Sigmoid colon (tissue), 7 donors: ENCODE data around the gene WNT6. TPM values are rescaled to one million over a fixed set of nuclear protein-coding genes. Genes with fewer than 3 reads are reported as not detected.

Experiments
- DNase-seq: peaks from one replicate; pipeline ENCODE4 v3.0.0-alpha.2; 2019
- H3K27ac ChIP-seq, 4 donors: fragments of 200-600 bp; sonication (generic); one replicate each; pipeline ENCODE4 v1.5.1; 2016 to 2019; ENCODE audit warnings: mild to moderate bottlenecking in 1 of 4
- H3K27me3 ChIP-seq, 3 donors: fragments of 200-600 bp; sonication (generic); one replicate each; pipeline ENCODE4 v1.5.1; 2019; ENCODE audit warnings: mild to moderate bottlenecking in 1 of 3
- H3K36me3 ChIP-seq, 4 donors: fragments of 200-600 bp; sonication (generic); one replicate each; pipeline ENCODE4 v1.5.1; 2016 to 2019
- H3K4me1 ChIP-seq, 4 donors: fragments of 200-600 bp; sonication (generic); one replicate each; pipeline ENCODE4 v1.5.1; 2017 to 2019
- H3K4me3 ChIP-seq, 4 donors: fragments of 200-600 bp; sonication (generic); one replicate each; pipeline ENCODE4 v1.5.1; 2017 to 2019; ENCODE audit warnings: mild to moderate bottlenecking in 2 of 4, moderate library complexity in 1 of 4
- H3K9me3 ChIP-seq, 4 donors: fragments of 200-600 bp in 3 of 4; sonication (generic) in 3 of 4; one replicate each; pipeline versions ENCODE4 v1.5.1 to v1.6.1; 2013 to 2019
- EP300 ChIP-seq, 4 donors: sonication (generic); formaldehyde crosslinking; IDR thresholded peaks; one replicate each; pipeline ENCODE4 v1.6.1; 2017; ENCODE audit warnings: antibody characterized with exemption in 4 of 4
- POLR2A ChIP-seq, 2 donors: fragments of 450-650 bp; IDR thresholded peaks; one replicate each; pipeline ENCODE4 v1.6.1; 2016; ENCODE audit warnings: antibody characterized with exemption in 2 of 2, mild to moderate bottlenecking in 2 of 2, moderate library complexity in 2 of 2
- POLR2AphosphoS5 ChIP-seq, 4 donors: sonication (generic); formaldehyde crosslinking; IDR thresholded peaks; one replicate each; pipeline ENCODE4 v1.6.1; 2017; ENCODE audit warnings: antibody characterized with exemption in 4 of 4
- WGBS, 2 donors: extraction: QIAGEN DNeasy Blood & Tissue Kit; methylation state at CpG; one replicate each; pipeline ENCODE4 v1.1.7; 2013; 5-methylcytosine and 5-hydroxymethylcytosine counted together
- intact Hi-C: fragments of 100-400 bp; cut with DNase I; formaldehyde crosslinking; loops from one replicate; pipeline ENCODE4 v1.15.1; 2023
- polyA plus RNA-seq, 3 donors: library from polyadenylated mRNA; stranded (reverse); fragments of 200-250 nt; gene quantifications; one replicate each; pipeline ENCODE4 v1.2.3, GENCODE V29; 2013
- total RNA-seq, 4 donors: library from RNA; depleted of rRNA; stranded (reverse); fragments of >200 nt; gene quantifications; one replicate each; pipeline ENCODE4 v1.1.0, GENCODE V29; 2016
- TF ChIP-seq, protein P1 (sequence below), 4 experiments: fragments of 450-650 bp in 3 of 4; fragments of 200-600 bp in 1 of 4; IDR thresholded peaks; one replicate each; pipeline ENCODE4 v1.5.1; 2016 to 2019; ENCODE audit warnings: antibody characterized with exemption in 4 of 4, mild to moderate bottlenecking in 3 of 4, moderate library complexity in 2 of 4
- donor health status: healthy with polysubstance abuse.
- donor health status: Bipolar disorder and iron deficiency.
- donor health status: healthy.

WNT6 gene
- total and polyA plus RNA-seq, 7 donors: 1.5 to 3.9 (median 2.9) TPM; not detected in 2

DNA sequence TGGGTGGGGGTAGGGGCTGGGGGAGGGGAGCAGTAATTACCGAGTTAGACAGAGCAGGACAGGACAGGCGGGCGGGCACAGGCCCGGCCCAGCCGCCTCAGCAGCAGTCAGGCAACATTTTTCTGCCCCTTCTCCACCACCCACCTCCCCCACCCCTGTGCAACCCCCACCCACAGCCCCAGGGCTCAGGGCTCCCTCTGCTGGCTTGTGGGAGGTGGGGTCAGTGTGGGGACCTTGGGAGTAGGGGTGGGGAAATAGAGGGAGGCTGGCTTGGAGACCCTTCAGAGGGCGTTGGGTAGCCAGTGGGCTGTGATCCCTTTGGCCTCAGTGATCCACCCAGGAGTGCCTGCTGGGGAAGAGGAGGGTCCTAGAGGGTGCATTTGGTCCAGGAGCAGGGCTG, 6.4 kb downstream of the WNT6 start:
- no peak overlapping the region for H3K27ac ChIP-seq
- no peak for TF ChIP-seq EP300 (IDR thresholded peaks at IDR 0.05)
- no peak for TF ChIP-seq POLR2AphosphoS5 (IDR thresholded peaks at IDR 0.05)
- TF ChIP-seq, protein P1, sequence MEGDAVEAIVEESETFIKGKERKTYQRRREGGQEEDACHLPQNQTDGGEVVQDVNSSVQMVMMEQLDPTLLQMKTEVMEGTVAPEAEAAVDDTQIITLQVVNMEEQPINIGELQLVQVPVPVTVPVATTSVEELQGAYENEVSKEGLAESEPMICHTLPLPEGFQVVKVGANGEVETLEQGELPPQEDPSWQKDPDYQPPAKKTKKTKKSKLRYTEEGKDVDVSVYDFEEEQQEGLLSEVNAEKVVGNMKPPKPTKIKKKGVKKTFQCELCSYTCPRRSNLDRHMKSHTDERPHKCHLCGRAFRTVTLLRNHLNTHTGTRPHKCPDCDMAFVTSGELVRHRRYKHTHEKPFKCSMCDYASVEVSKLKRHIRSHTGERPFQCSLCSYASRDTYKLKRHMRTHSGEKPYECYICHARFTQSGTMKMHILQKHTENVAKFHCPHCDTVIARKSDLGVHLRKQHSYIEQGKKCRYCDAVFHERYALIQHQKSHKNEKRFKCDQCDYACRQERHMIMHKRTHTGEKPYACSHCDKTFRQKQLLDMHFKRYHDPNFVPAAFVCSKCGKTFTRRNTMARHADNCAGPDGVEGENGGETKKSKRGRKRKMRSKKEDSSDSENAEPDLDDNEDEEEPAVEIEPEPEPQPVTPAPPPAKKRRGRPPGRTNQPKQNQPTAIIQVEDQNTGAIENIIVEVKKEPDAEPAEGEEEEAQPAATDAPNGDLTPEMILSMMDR (IDR thresholded peaks at IDR 0.05): no peak
- no peak for TF ChIP-seq POLR2A (IDR thresholded peaks at IDR 0.05)
- peaks cover 0 to 5% (median 4%) of the 10 kb centered on the region in 4 donors for H3K4me1 ChIP-seq
- intact Hi-C loops: no loop called here
- no peaks in the 10 kb centered on the region for H3K36me3 ChIP-seq
- peaks cover 13 to 99% (median 60%) of the 10 kb centered on the region in 3 donors for H3K27me3 ChIP-seq
- DNase-seq: no peak
- no peak overlapping the region for H3K4me3 ChIP-seq
- WGBS, 2 donors: 60 to 63% methylated on average over 6 of the region's 6 CpGs
- no peaks in the 10 kb centered on the region for H3K9me3 ChIP-seq

DNA sequence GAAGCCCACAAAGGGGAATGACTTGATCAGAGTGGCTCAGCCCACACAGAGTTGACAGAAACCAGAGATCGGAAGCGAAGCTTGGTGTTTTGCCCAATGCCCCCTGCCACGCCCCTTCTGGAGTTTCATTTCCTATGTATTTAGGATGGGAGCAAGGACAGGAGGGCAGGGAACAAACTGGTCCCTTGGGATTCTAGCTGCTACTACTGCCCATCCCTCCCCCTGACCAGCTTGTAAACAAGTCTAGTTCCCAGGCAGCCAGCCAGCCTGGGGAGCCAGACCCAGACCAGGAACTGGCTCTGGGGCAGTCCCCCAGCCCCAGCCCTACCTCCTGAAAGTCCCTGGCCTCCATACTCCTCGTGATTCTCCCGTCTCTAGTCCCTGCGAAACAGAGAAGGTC, 8.3 kb downstream of the WNT6 start:
- intact Hi-C loops: no loop called here
- H3K9me3 ChIP-seq: no peaks in the 10 kb centered on the region
- 51 to 58% methylated on average over 6 of the region's 6 CpGs for WGBS, 2 donors
- no peak overlapping the region for H3K4me3 ChIP-seq
- no peak overlapping the region for H3K27ac ChIP-seq
- no peak for DNase-seq
- H3K4me1 ChIP-seq: peaks cover 0 to 12% (median 11%) of the 10 kb centered on the region in 4 donors
- TF ChIP-seq POLR2AphosphoS5 (IDR thresholded peaks at IDR 0.05): no peak
- no peak for TF ChIP-seq POLR2A (IDR thresholded peaks at IDR 0.05)
- TF ChIP-seq, protein P1 (IDR thresholded peaks at IDR 0.05): no peak
- TF ChIP-seq EP300 (IDR thresholded peaks at IDR 0.05): no peak
- no peaks in the 10 kb centered on the region for H3K36me3 ChIP-seq
- H3K27me3 ChIP-seq: peaks cover 24 to 99% (median 60%) of the 10 kb centered on the region in 3 donors

DNA sequence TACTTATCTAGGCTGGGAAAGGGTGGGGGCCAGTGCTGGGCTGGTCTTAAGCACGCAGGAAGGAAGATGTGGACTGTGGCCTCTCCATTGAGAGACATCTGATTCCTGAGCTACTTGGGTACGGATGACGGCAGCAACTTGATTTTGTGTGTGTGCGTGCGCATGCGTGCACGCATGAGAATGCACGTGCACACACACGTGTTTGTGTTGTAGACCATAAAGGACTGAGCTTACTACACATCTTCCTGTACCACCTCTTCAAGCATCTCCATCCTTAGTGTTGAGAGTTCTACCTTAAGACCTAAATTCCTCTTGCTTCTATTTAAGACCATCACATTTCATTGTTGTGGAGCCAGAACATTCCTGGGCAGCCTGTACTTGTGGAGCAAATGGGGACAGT, 9.5 kb downstream of the WNT6 start:
- peaks cover 29 to 99% (median 62%) of the 10 kb centered on the region in 3 donors for H3K27me3 ChIP-seq
- H3K9me3 ChIP-seq: no peaks in the 10 kb centered on the region
- TF ChIP-seq EP300 (IDR thresholded peaks at IDR 0.05) (no peak), POLR2A (IDR thresholded peaks at IDR 0.05) (no peak), POLR2AphosphoS5 (IDR thresholded peaks at IDR 0.05) (no peak)
- TF ChIP-seq, protein P1 (IDR thresholded peaks at IDR 0.05): no peak
- H3K4me1 ChIP-seq: peaks cover 0 to 20% (median 17%) of the 10 kb centered on the region in 4 donors
- intact Hi-C loops: no loop called here
- no peak overlapping the region for H3K27ac ChIP-seq
- H3K4me3 ChIP-seq: no peak overlapping the region
- WGBS, 2 donors: 81 to 87% methylated on average over 9 of the region's 9 CpGs
- no peaks in the 10 kb centered on the region for H3K36me3 ChIP-seq
- no peak for DNase-seq

DNA sequence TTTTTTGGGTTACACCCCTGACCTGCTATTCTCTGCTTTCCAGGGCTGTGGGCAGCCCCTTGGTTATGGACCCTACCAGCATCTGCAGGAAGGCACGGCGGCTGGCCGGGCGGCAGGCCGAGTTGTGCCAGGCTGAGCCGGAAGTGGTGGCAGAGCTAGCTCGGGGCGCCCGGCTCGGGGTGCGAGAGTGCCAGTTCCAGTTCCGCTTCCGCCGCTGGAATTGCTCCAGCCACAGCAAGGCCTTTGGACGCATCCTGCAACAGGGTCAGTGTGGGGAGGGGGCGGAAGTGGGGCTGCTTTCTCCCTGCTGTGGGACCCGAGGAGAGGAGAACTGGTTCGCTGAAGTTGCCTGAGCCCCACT, 11.4 kb downstream of the WNT6 start:
- no peak overlapping the region for H3K27ac ChIP-seq
- H3K27me3 ChIP-seq: peaks cover 30 to 99% (median 63%) of the 10 kb centered on the region in 3 donors
- peak overlapping the region in 2 of 4 donors; percentile 28 to 30 for H3K4me3 ChIP-seq
- TF ChIP-seq, protein P1 (IDR thresholded peaks at IDR 0.05): no peak
- TF ChIP-seq EP300 (IDR thresholded peaks at IDR 0.05): no peak
- TF ChIP-seq POLR2AphosphoS5 (IDR thresholded peaks at IDR 0.05): no peak
- no peak for TF ChIP-seq POLR2A (IDR thresholded peaks at IDR 0.05)
- intact Hi-C loops: no loop called here
- H3K4me1 ChIP-seq: peaks cover 0 to 20% (median 17%) of the 10 kb centered on the region in 4 donors
- no peaks in the 10 kb centered on the region for H3K36me3 ChIP-seq
- no peak for DNase-seq
- H3K9me3 ChIP-seq: no peaks in the 10 kb centered on the region
- WGBS, 2 donors: 5 to 8% methylated on average over 18 of the region's 18 CpGs
